ENCODE data around the gene SLC49A4. TPM values are rescaled to one million over a fixed set of nuclear protein-coding genes. Genes with fewer than 3 reads are reported as not detected.

The SLC49A4 gene
- total and polyA plus RNA-seq, 2 of the 8 experiments (the other 6 are each of a cell fraction or from before 2014, with no cell fraction given): 9.5 to 10.2 TPM

GRCh38 chr3:122919291-122919610 lies 124.4 kb downstream of the SLC49A4 start (continued):
- TF ChIP-seq CHD7 (IDR thresholded peaks at IDR 0.05; ENCODE audit: insufficient replicate concordance, low read length) (no peak), EZH2 (IDR thresholded peaks at IDR 0.05; ENCODE audit: low read depth, low read length, severe bottlenecking) (no peak), YY1 (IDR thresholded peaks at IDR 0.05; ENCODE audit: low read depth, low read length) (no peak), SAP30 (IDR thresholded peaks at IDR 0.05; ENCODE audit: insufficient read depth, insufficient replicate concordance, low read length) (no peak), TBP (IDR thresholded peaks at IDR 0.05; ENCODE audit: low read depth, low read length) (no peak), POLR2AphosphoS5 (IDR thresholded peaks at IDR 0.05; ENCODE audit: low read depth, low read length) (no peak), RFX5 (IDR thresholded peaks at IDR 0.05; ENCODE audit: borderline replicate concordance, low read depth, low read length) (no peak)

Data from H1 (cell line).